Neural crest cell (in vitro differentiated cells): ENCODE measurements around the gene S100A1. TPM values are rescaled to one million over a fixed set of nuclear protein-coding genes. Genes with fewer than 3 reads are reported as not detected.

Source experiments
- DNase-seq: peaks from one replicate; pipeline ENCODE4 v3.0.0; 2021; ENCODE audit warnings: low read depth, mixed read lengths, low spot score
- H3K27ac Mint-ChIP-seq: one replicate; pipeline ENCODE4 v1.8.0; 2021; ENCODE audit warnings: mild to moderate bottlenecking, mixed read lengths; ENCODE audit not compliant: unreplicated experiment
- H3K27me3 Mint-ChIP-seq: 2 replicates; pipeline ENCODE4 v1.8.0; 2021; ENCODE audit warnings: low read depth, mild to moderate bottlenecking, mixed read lengths
- H3K36me3 Mint-ChIP-seq: 2 replicates; pipeline ENCODE4 v1.8.0; 2021; ENCODE audit warnings: low read depth, mild to moderate bottlenecking, mixed read lengths
- H3K4me1 Mint-ChIP-seq: 2 replicates; pipeline ENCODE4 v1.8.0; 2021; ENCODE audit warnings: mixed read lengths
- H3K4me3 Mint-ChIP-seq: one replicate; pipeline ENCODE4 v1.8.0; 2021; ENCODE audit warnings: mild to moderate bottlenecking, mixed read lengths
- H3K9me3 Mint-ChIP-seq: 2 replicates; pipeline ENCODE4 v1.8.0; 2021; ENCODE audit warnings: mixed read lengths
- CTCF ChIP-seq: fragments of 200-600 bp; sonication (generic); conservative IDR thresholded peaks from 2 replicates; pipeline ENCODE4 v1.5.0; 2021; ENCODE audit warnings: antibody characterized with exemption, mild to moderate bottlenecking
- total RNA-seq: library from RNA; stranded (reverse); gene quantifications from 2 replicates; pipeline ENCODE4 v1.2.1, GENCODE V29; 2021

S100A1 gene
- total RNA-seq, 1 donor from 2014 or later, result not detected

- Mint-ChIP-seq H3K4me3 (peak overlapping the region; percentile 3), H3K9me3 (no peaks in the 10 kb centered on the region), H3K36me3 (peaks cover 20% of the 10 kb centered on the region), H3K4me1 (peaks cover 6% of the 10 kb centered on the region), H3K27ac (no peak overlapping the region), H3K27me3 (no peaks in the 10 kb centered on the region)
- DNase-seq, result no peak
- TF ChIP-seq CTCF, result no peak
These were observed 21.6 kb downstream of the S100A1 start for GRCh38 chr1:153649863-153650235.

GRCh38 chr1:153651771-153652170, 23.5 kb downstream of the S100A1 start:
- no peak for DNase-seq
- no peaks in the 10 kb centered on the region for H3K9me3 Mint-ChIP-seq
- no peak overlapping the region for H3K27ac Mint-ChIP-seq
- H3K4me3 Mint-ChIP-seq, result no peak overlapping the region
- no peak for TF ChIP-seq CTCF
- peaks cover 6% of the 10 kb centered on the region for H3K36me3 Mint-ChIP-seq
- H3K4me1 Mint-ChIP-seq, result peaks cover 6% of the 10 kb centered on the region
- no peaks in the 10 kb centered on the region for H3K27me3 Mint-ChIP-seq

- no peak for TF ChIP-seq CTCF
- no peaks in the 10 kb centered on the region for H3K36me3 Mint-ChIP-seq
- no peak overlapping the region for H3K27ac Mint-ChIP-seq
- H3K9me3 Mint-ChIP-seq, result no peaks in the 10 kb centered on the region
- H3K27me3 Mint-ChIP-seq, result no peaks in the 10 kb centered on the region
- no peak for DNase-seq
- H3K4me1 Mint-ChIP-seq, result no peaks in the 10 kb centered on the region
- H3K4me3 Mint-ChIP-seq, result peak overlapping the region; percentile 41
These were observed 24.7 kb downstream of the S100A1 start for GRCh38 chr1:153652805-153653500.

- Mint-ChIP-seq H3K4me3 (no peak overlapping the region), H3K27ac (no peak overlapping the region), H3K27me3 (no peaks in the 10 kb centered on the region), H3K4me1 (peaks cover 17% of the 10 kb centered on the region), H3K36me3 (no peaks in the 10 kb centered on the region), H3K9me3 (no peaks in the 10 kb centered on the region)
- no peak for DNase-seq
- TF ChIP-seq CTCF, result no peak
These were observed 27.1 kb downstream of the S100A1 start for GRCh38 chr1:153655333-153655732.

- Mint-ChIP-seq H3K27ac (peak within 1 kb of the TSS; percentile 94), H3K27me3 (no peaks in the 10 kb centered on the region), H3K9me3 (no peaks in the 10 kb centered on the region), H3K4me3 (peak within 1 kb of the TSS; percentile 97), H3K36me3 (peaks cover 3% of the 10 kb centered on the region), H3K4me1 (peaks cover 17% of the 10 kb centered on the region)
- TF ChIP-seq CTCF, result peak; percentile 33
- peak; percentile 90 for DNase-seq
These were observed 30.4 kb downstream of the S100A1 start, which contains the start of gene SNAPIN for GRCh38 chr1:153658400-153659174. Gene SNAPIN, plus strand, starts transcription at chr1:153658703. Its CDS starts 41 bp downstream, at chr1:153658744.
